Adipocyte (in vitro differentiated cells): ENCODE data around the gene ASPA.

Source experiments
- DNase-seq: peaks from one replicate; pipeline ENCODE4 v3.0.0-alpha.2; 2015; ENCODE audit warnings: low read depth
- H3K27me3 ChIP-seq: replicated peaks from 2 replicates; pipeline ENCODE4 v1.7.0; 2013; ENCODE audit warnings: mild to moderate bottlenecking, low read length, moderate library complexity; ENCODE audit not compliant: control insufficient read depth, insufficient read depth
- H3K36me3 ChIP-seq: 2 replicates; pipeline ENCODE4 v1.7.0; 2013; ENCODE audit warnings: low read length, mild to moderate bottlenecking, moderate library complexity; ENCODE audit not compliant: control insufficient read depth, insufficient read depth, severe bottlenecking
- H3K4me1 ChIP-seq: 2 replicates; pipeline ENCODE4 v1.7.0; 2013; ENCODE audit warnings: mild to moderate bottlenecking, low read length, moderate library complexity; ENCODE audit not compliant: control insufficient read depth, insufficient read depth
- H3K4me3 ChIP-seq: 2 replicates; pipeline ENCODE4 v1.7.0; 2013; ENCODE audit warnings: mild to moderate bottlenecking, low read length, moderate library complexity
- H3K9ac ChIP-seq: 2 replicates; pipeline ENCODE4 v1.7.0; 2013; ENCODE audit warnings: mild to moderate bottlenecking, low read length, moderate library complexity
- H3K9me3 ChIP-seq: 2 replicates; pipeline ENCODE4 v1.7.0; 2013; ENCODE audit warnings: mild to moderate bottlenecking, low read length, moderate library complexity; ENCODE audit not compliant: control insufficient read depth

Gene ASPA

GRCh38 chr17:3551189-3551588 lies 75.4 kb downstream of the ASPA start:
- H3K9me3 ChIP-seq: no peaks in the 10 kb centered on the region
- H3K9ac ChIP-seq: no peak overlapping the region
- no peak for DNase-seq
- no peaks in the 10 kb centered on the region for H3K27me3 ChIP-seq
- no peaks in the 10 kb centered on the region for H3K36me3 ChIP-seq
- H3K4me3 ChIP-seq: no peak overlapping the region
- no peaks in the 10 kb centered on the region for H3K4me1 ChIP-seq

- Histone ChIP-seq H3K4me1 (no peaks in the 10 kb centered on the region), H3K27me3 (no peaks in the 10 kb centered on the region), H3K9ac (no peak overlapping the region), H3K4me3 (no peak overlapping the region), H3K9me3 (no peaks in the 10 kb centered on the region), H3K36me3 (no peaks in the 10 kb centered on the region)
- DNase-seq: no peak
Observed at GRCh38 chr17:3552916-3553315, 77.1 kb downstream of the ASPA start.
